Thoracic aorta (tissue), 2 donors: ENCODE measurements around the gene SLC6A5. TPM values are rescaled to one million over a fixed set of nuclear protein-coding genes. Genes with fewer than 3 reads are reported as not detected.

Experiments used
- ATAC-seq: fragments of 150-250 bp; one replicate; pipeline ENCODE4 v1.8.0; 2017; ENCODE audit warnings: low read depth; ENCODE audit not compliant: insufficient number of reproducible peaks, low FRiP score
- DNase-seq: peaks from one replicate; pipeline ENCODE4 v3.0.0-alpha.2; 2020; ENCODE audit warnings: low spot score
- H3K27ac ChIP-seq, 2 donors: fragments of 200-600 bp; sonication (generic); 1 replicate in 1 of 2; 2 replicates in 1 of 2; pipeline ENCODE4 v1.5.1; 2016; ENCODE audit warnings: mild to moderate bottlenecking in 2 of 2, moderate library complexity in 2 of 2
- H3K27me3 ChIP-seq: fragments of 200-600 bp; sonication (generic); replicated peaks from 2 replicates; pipeline ENCODE4 v1.6.0; 2016; ENCODE audit warnings: mild to moderate bottlenecking; ENCODE audit not compliant: insufficient read depth
- H3K36me3 ChIP-seq: fragments of 200-600 bp; sonication (generic); one replicate; pipeline ENCODE4 v1.5.1; 2016
- H3K4me1 ChIP-seq, 2 donors: fragments of 200-600 bp; sonication (generic); 1 replicate in 1 of 2; 2 replicates in 1 of 2; pipeline versions ENCODE4 v1.5.1 to v1.6.0; 2016; ENCODE audit warnings: low read depth in 2 of 2, mild to moderate bottlenecking in 1 of 2; ENCODE audit not compliant: control insufficient read depth in 1 of 2
- H3K4me3 ChIP-seq: fragments of 200-600 bp; sonication (generic); 2 replicates; pipeline ENCODE4 v1.5.1; 2016; ENCODE audit warnings: mild to moderate bottlenecking
- H3K9me3 ChIP-seq: fragments of 200-600 bp; sonication (generic); 2 replicates; pipeline ENCODE4 v1.5.1; 2016
- CTCF ChIP-seq: fragments of 200-600 bp; sonication (generic); IDR thresholded peaks from one replicate; pipeline ENCODE4 v1.5.1; 2019; ENCODE audit warnings: antibody characterized with exemption
- total RNA-seq, 2 donors: library from RNA; depleted of rRNA; stranded (reverse); fragments of >200 nt; gene quantifications; one replicate each; pipeline versions ENCODE4 v1.1.0 to v1.2.3, GENCODE V29; 2016

SLC6A5 gene
- total RNA-seq, 2 donors from 2014 or later, result not detected

GRCh38 chr11:20672575-20672974, 73.2 kb downstream of the SLC6A5 start:
- TF ChIP-seq CTCF, result no peak

GRCh38 chr11:20676658-20677057, 77.2 kb downstream of the SLC6A5 start:
- Histone ChIP-seq H3K4me3 (no peak overlapping the region), H3K4me1 (no peaks in the 10 kb centered on the region), H3K36me3 (no peaks in the 10 kb centered on the region), H3K27me3 (no peaks in the 10 kb centered on the region), H3K9me3 (no peaks in the 10 kb centered on the region), H3K27ac (no peak overlapping the region)
- no peak for TF ChIP-seq CTCF
- DNase-seq (no peak), ATAC-seq (no peak)

More at GRCh38 chr11:20672575-20672974, 73.2 kb downstream of the SLC6A5 start:
- Histone ChIP-seq H3K4me1 (peaks cover 0 to 12% of the 10 kb centered on the region in 2 donors), H3K27ac (no peak overlapping the region), H3K36me3 (no peaks in the 10 kb centered on the region), H3K4me3 (no peak overlapping the region), H3K9me3 (no peaks in the 10 kb centered on the region), H3K27me3 (no peaks in the 10 kb centered on the region)
- no peak for ATAC-seq
- DNase-seq, result no peak

- Histone ChIP-seq H3K27ac (no peak overlapping the region), H3K36me3 (no peaks in the 10 kb centered on the region), H3K4me1 (no peaks in the 10 kb centered on the region), H3K9me3 (no peaks in the 10 kb centered on the region), H3K4me3 (no peak overlapping the region), H3K27me3 (no peaks in the 10 kb centered on the region)
- no peak for TF ChIP-seq CTCF
- DNase-seq, result no peak
- no peak for ATAC-seq
These were observed 89.4 kb downstream of the SLC6A5 start for GRCh38 chr11:20688761-20689160.

DNA sequence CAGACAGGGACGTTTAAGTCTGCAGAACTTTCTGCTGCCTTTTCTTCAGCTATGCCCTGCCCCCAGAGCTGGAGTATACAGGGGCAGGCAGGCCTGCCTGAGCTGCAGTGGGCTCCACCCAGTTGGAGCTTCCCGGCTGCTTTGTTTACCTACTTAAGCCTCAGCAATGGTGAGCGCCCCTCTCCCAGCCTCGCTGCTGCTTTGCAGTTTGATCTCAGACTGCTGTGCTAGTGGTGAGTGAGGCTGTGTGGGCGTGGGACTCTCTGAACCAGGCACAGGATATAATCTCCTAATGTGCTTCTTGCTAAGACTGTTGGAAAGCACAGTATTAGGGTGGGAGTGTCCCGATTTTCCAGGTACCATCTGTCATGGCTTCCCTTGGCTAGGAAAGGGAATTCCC, 108.5 kb downstream of the SLC6A5 start:
- H3K4me1 ChIP-seq, result no peaks in the 10 kb centered on the region
- H3K27ac ChIP-seq, result no peak overlapping the region
- DNase-seq (no peak), ATAC-seq (no peak)
- H3K4me3 ChIP-seq, result no peak overlapping the region
- TF ChIP-seq CTCF, result no peak
- H3K36me3 ChIP-seq, result no peaks in the 10 kb centered on the region
- no peaks in the 10 kb centered on the region for H3K9me3 ChIP-seq
- H3K27me3 ChIP-seq, result no peaks in the 10 kb centered on the region

Other genes starting within 250 kb of the SLC6A5 start
- gene HTATIP2, start 235.9 kb upstream of the SLC6A5 start, total RNA-seq, result 10 to 100 TPM; 29.0 to 29.9 TPM
- gene PRMT3, start 211.9 kb upstream of the SLC6A5 start, total RNA-seq, result 10 to 100 TPM in 1 of 2 donors, 1 to 10 TPM in 1; 7.9 to 21.0 TPM
- under 1 TPM in 1 of 2 donors, not detected in 1; 0.78 TPM for gene NELL1, start 70.0 kb downstream of the SLC6A5 start, total RNA-seq